HepG2 (cell line): ENCODE results near the gene GLT1D1. TPM values are rescaled to one million over a fixed set of nuclear protein-coding genes. Genes with fewer than 3 reads are reported as not detected.

Experiments used
- ATAC-seq: fragments of 200-7000 bp; cut with Tn5 transposase; 3 replicates; pipeline ENCODE4 v1.9.1; 2020; ENCODE audit warnings: mild to moderate bottlenecking, moderate library complexity
- BruUV-seq: library from RNA; stranded (reverse); fragments of 400-500 nt; replicated peaks from 2 replicates; lab custom pipeline; 2021; lab: Mats Ljungman, UMichigan
- CTCF ChIA-PET: fragments of 300-600 bp; formaldehyde crosslinking; extraction: SDS; loops from one replicate; lab custom pipeline; 2021; ENCODE audit warnings: low total read pairs, inconsistent platforms, low intra/inter-chr PET ratio; lab: Yijun Ruan, JAX
- POLR2A ChIA-PET: fragments of 350-600 bp; sonication (Branson Sonifier 250); formaldehyde crosslinking; loops from one replicate; lab custom pipeline; 2020; ENCODE audit warnings: antibody characterized with exemption, inconsistent platforms; lab: Yijun Ruan, JAX
- DNase-seq: peaks from one replicate; pipeline ENCODE4 v3.0.0-alpha.2; 2015; ENCODE audit warnings: low spot score
- FAIRE-seq: peaks from 3 replicates; lab custom pipeline; 2011; peaks lifted over from hg19 to GRCh38; lab: Jason Lieb, UNC
- H2AFZ ChIP-seq: one replicate; pipeline ENCODE4 v1.6.1; 2011; ENCODE audit warnings: low read length, inconsistent platforms
- H3K27ac ChIP-seq: fragments of 300-600 bp; 3 replicates; pipeline ENCODE4 v1.8.0; 2011; ENCODE audit warnings: mixed run types, mild to moderate bottlenecking, mixed read lengths, low read length, inconsistent platforms; ENCODE audit not compliant: insufficient read depth; ENCODE audit errors: extremely low read length
- H3K27me3 ChIP-seq, 2 experiments: fragments of 200-600 bp in 1 of 2; 2 replicates in 1 of 2; 3 replicates in 1 of 2; pipeline versions ENCODE4 v1.6.0 to v1.8.0; 2011; ENCODE audit warnings: low read length in 2 of 2, mild to moderate bottlenecking in 2 of 2, moderate library complexity in 2 of 2, inconsistent platforms in 1 of 2; ENCODE audit not compliant: insufficient read depth in 2 of 2, control insufficient read depth in 1 of 2
- H3K36me3 ChIP-seq, 2 experiments: fragments of 200-600 bp in 1 of 2; replicated peaks in 1 of 2; 2 replicates in 1 of 2; 3 replicates in 1 of 2; pipeline versions ENCODE4 v1.5.1 to v1.8.0; 2011; ENCODE audit warnings: low read length in 2 of 2, inconsistent platforms in 1 of 2; ENCODE audit not compliant: insufficient read depth in 2 of 2, control insufficient read depth in 1 of 2
- H3K4me1 ChIP-seq: 2 replicates; pipeline ENCODE4 v1.5.1; 2012; ENCODE audit warnings: low read length, inconsistent platforms; ENCODE audit not compliant: insufficient read depth
- H3K4me2 ChIP-seq: 2 replicates; pipeline ENCODE4 v1.6.0; 2011; ENCODE audit warnings: low read depth, low read length, inconsistent platforms
- H3K4me3 ChIP-seq, 3 experiments: fragments of 200-600 bp in 1 of 3; sonication (generic), shearing (Covaris generic) in 1 of 3; replicated peaks in 1 of 3; 2 replicates each; pipeline ENCODE4 v1.5.1; 2011 to 2016; ENCODE audit warnings: low read length in 3 of 3, inconsistent platforms in 2 of 3, low read depth in 2 of 3, mild to moderate bottlenecking in 2 of 3, control low read depth in 1 of 3, mixed read lengths in 1 of 3; ENCODE audit not compliant: insufficient read depth in 1 of 3
- H3K79me2 ChIP-seq: one replicate; pipeline ENCODE4 v1.6.1; 2011; ENCODE audit warnings: low read length, inconsistent platforms; ENCODE audit not compliant: insufficient read depth
- H3K9ac ChIP-seq: 2 replicates; pipeline ENCODE4 v1.6.0; 2011; ENCODE audit warnings: mild to moderate bottlenecking, low read depth, low read length, inconsistent platforms; ENCODE audit not compliant: insufficient read depth
- H3K9me3 ChIP-seq: 2 replicates; pipeline ENCODE4 v1.5.1; 2012; ENCODE audit warnings: mild to moderate bottlenecking, low read length
- H4K20me1 ChIP-seq: 2 replicates; pipeline ENCODE4 v1.6.0; 2011; ENCODE audit warnings: inconsistent platforms, mild to moderate bottlenecking, low read length, moderate library complexity; ENCODE audit not compliant: insufficient read depth
- ATF4 ChIP-seq, 2 experiments: fragments of 450-650 bp in 1 of 2; sonication (generic) in 1 of 2; formaldehyde crosslinking; IDR thresholded peaks; 2 replicates each; pipeline versions ENCODE4 v1.5.0 to v1.8.0; 2020 to 2022; ENCODE audit warnings: mild to moderate bottlenecking in 1 of 2, missing genetic modification reagents in 1 of 2
- CSRNP1 ChIP-seq: sonication (generic); formaldehyde crosslinking; IDR thresholded peaks from 2 replicates; pipeline ENCODE4 v1.8.1; 2023; ENCODE audit warnings: mild to moderate bottlenecking, missing genetic modification reagents
- DPF2 ChIP-seq: sonication (generic); formaldehyde crosslinking; IDR thresholded peaks from 2 replicates; pipeline ENCODE4 v1.4.0; 2020; ENCODE audit warnings: mild to moderate bottlenecking, low read depth, missing genetic modification reagents, borderline replicate concordance
- FOSL1 ChIP-seq: sonication (generic); formaldehyde crosslinking; IDR thresholded peaks from 2 replicates; pipeline ENCODE4 v1.9.0; 2021; ENCODE audit warnings: missing genetic modification reagents, borderline replicate concordance
- GMEB2 ChIP-seq: IDR thresholded peaks from 2 replicates; pipeline ENCODE4 v1.6.1; 2016; ENCODE audit warnings: missing biosample characterization, missing genetic modification reagents, low read depth
- KLF6 ChIP-seq: IDR thresholded peaks from 2 replicates; pipeline ENCODE4 v1.8.0; 2016; ENCODE audit warnings: missing biosample characterization, missing genetic modification reagents
- MED8 ChIP-seq: sonication (generic); formaldehyde crosslinking; IDR thresholded peaks from 2 replicates; pipeline ENCODE4 v1.8.1; 2023; ENCODE audit warnings: mild to moderate bottlenecking, missing genetic modification reagents; ENCODE audit not compliant: insufficient replicate concordance
- NFYC ChIP-seq: IDR thresholded peaks from 2 replicates; pipeline ENCODE4 v1.6.1; 2016; ENCODE audit warnings: missing genetic modification reagents, missing compliant biosample characterization
- NKX3-1 ChIP-seq: sonication (generic); formaldehyde crosslinking; IDR thresholded peaks from 2 replicates; pipeline ENCODE4 v1.5.0; 2020; ENCODE audit warnings: missing genetic modification reagents
- PITX1 ChIP-seq: sonication (generic); formaldehyde crosslinking; IDR thresholded peaks from 2 replicates; pipeline ENCODE4 v1.5.1; 2020; ENCODE audit warnings: mild to moderate bottlenecking, missing genetic modification reagents
- PRDM10 ChIP-seq: sonication (generic); formaldehyde crosslinking; IDR thresholded peaks from 2 replicates; pipeline ENCODE4 v1.4.0; 2020; ENCODE audit warnings: low read depth, missing genetic modification reagents
- TSC22D2 ChIP-seq: sonication (generic); formaldehyde crosslinking; IDR thresholded peaks from 2 replicates; pipeline ENCODE4 v1.5.1; 2020; ENCODE audit warnings: missing genetic modification reagents, mild to moderate bottlenecking, borderline replicate concordance
- ZFAT ChIP-seq: sonication (generic); formaldehyde crosslinking; conservative IDR thresholded peaks from 2 replicates; pipeline ENCODE4 v1.8.1; 2023; ENCODE audit warnings: missing genetic modification reagents, inconsistent platforms
- ZFP82 ChIP-seq: sonication (generic); formaldehyde crosslinking; IDR thresholded peaks from 2 replicates; pipeline ENCODE4 v1.5.1; 2020; ENCODE audit warnings: mild to moderate bottlenecking, missing genetic modification reagents, borderline replicate concordance
- ZKSCAN8 ChIP-seq: IDR thresholded peaks from 2 replicates; pipeline ENCODE4 v1.6.1; 2016; ENCODE audit warnings: borderline replicate concordance, missing genetic modification reagents, missing compliant biosample characterization
- ZNF720 ChIP-seq: sonication (generic); formaldehyde crosslinking; IDR thresholded peaks from 2 replicates; pipeline ENCODE4 v1.4.0; 2020; ENCODE audit warnings: missing genetic modification reagents
- ZNF891 ChIP-seq: sonication (generic); formaldehyde crosslinking; IDR thresholded peaks from 2 replicates; pipeline ENCODE4 v1.5.0; 2020; ENCODE audit warnings: mild to moderate bottlenecking, missing genetic modification reagents
- WGBS: methylation state at CpG from one replicate; pipeline ENCODE4 v1.1.6; 2017; ENCODE audit warnings: low lambda C conversion rate; 5-methylcytosine and 5-hydroxymethylcytosine counted together
- in situ Hi-C: cut with HindIII; loops from 2 replicates; pipeline ENCODE4 v1.10.0; 2017; ENCODE audit warnings: low pct_unique_long_range_greater_than_20kb; ENCODE audit not compliant: extremely low pct_ligation_motif_present
- intact Hi-C: fragments of 100-400 bp; cut with micrococcal nuclease; formaldehyde crosslinking; loops from one replicate; pipeline ENCODE4 v1.10.0; 2022; ENCODE audit not compliant: unreplicated experiment
- polyA plus RNA-seq, 8 experiments: library from polyadenylated mRNA; depleted of rRNA in 3 of 8; stranded (reverse) in 7 of 8; unstranded in 1 of 8; fragments of >200 nt; fragmentation: Illumina TruSeq in 4 of 8; extraction: Trizol in 4 of 8; gene quantifications; 2 replicates each; pipeline versions ENCODE4 v1.2.1 to v1.2.3, GENCODE V29; 2011 to 2016; ENCODE audit warnings: low read depth in 4 of 8, missing spikeins in 1 of 8, mixed read lengths in 1 of 8; ENCODE audit not compliant: insufficient read depth in 1 of 8
- total RNA-seq, 5 experiments: library from RNA; depleted of rRNA; stranded (reverse); fragments of >200 nt; fragmentation: Illumina TruSeq; extraction: Trizol; gene quantifications; 2 replicates each; pipeline ENCODE4 v1.2.3, GENCODE V29; 2016; ENCODE audit warnings: low read depth in 1 of 5

The GLT1D1 gene
- total and polyA plus RNA-seq, 2 of the 13 experiments (the other 11 are each of a cell fraction or from before 2014, with no cell fraction given): 0.09 to 0.17 TPM

- no peak for DNase-seq
- no peak overlapping the region for H2AFZ ChIP-seq
- TF ChIP-seq ZFP82 (no peak), NFYC (no peak), MED8 (CRISPR knock-in tag) (no peak), TSC22D2 (CRISPR knock-in tag) (no peak), PRDM10 (CRISPR knock-in tag) (no peak), DPF2 (CRISPR knock-in tag) (no peak), ZFAT (CRISPR knock-in tag) (no peak), FOSL1 (CRISPR knock-in tag) (no peak), NKX3-1 (no peak), GMEB2 (CRISPR knock-in tag) (no peak), PITX1 (no peak), ZNF891 (CRISPR knock-in tag) (no peak), CSRNP1 (CRISPR knock-in tag) (no peak), ZKSCAN8 (CRISPR knock-in tag) (no peak), KLF6 (CRISPR knock-in tag) (no peak), ZNF720 (CRISPR knock-in tag) (no peak), ATF4 (CRISPR knock-in tag; IDR thresholded peaks at IDR 0.05) (no peak)
- ChIA-PET POLR2A (no interaction called here), CTCF (no interaction called here)
- no peak overlapping the region for H3K4me2 ChIP-seq
- in situ Hi-C loops (loop anchor here (5.0 to 10.0 kb wide), 2 partner anchors 940 to 1043 kb away; no protein-coding TSS in a partner anchor), intact Hi-C loops (no loop called here)
- BruUV-seq: no TSS peak
- H3K9me3 ChIP-seq: no peaks in the 10 kb centered on the region
- H3K9ac ChIP-seq: no peak overlapping the region
- H3K27me3 ChIP-seq: peaks cover 0 to 7% of the 10 kb centered on the region in 2 experiments; a peak in 1 of 5 replicates
- ATAC-seq: no peak
- no peaks in the 10 kb centered on the region for H3K79me2 ChIP-seq
- FAIRE-seq: no peak
- no peaks in the 10 kb centered on the region for H3K36me3 ChIP-seq
- H4K20me1 ChIP-seq: no peaks in the 10 kb centered on the region
- 68% methylated on average over 11 of the region's 11 CpGs for WGBS
- H3K4me3 ChIP-seq: no peak overlapping the region
- H3K27ac ChIP-seq: no peak overlapping the region
- H3K4me1 ChIP-seq: peaks cover 13% of the 10 kb centered on the region; the same call in 1 of the 2 replicates
These were observed 118.5 kb downstream of the GLT1D1 start for GRCh38 chr12:128971802-128972201.
